Duodenal mucosa (tissue), 2 donors: Measurements from ENCODE around the gene GALNT18.

Source experiments
- H3K27ac ChIP-seq: one replicate; pipeline ENCODE4 v1.7.0; 2013; ENCODE audit warnings: low read depth, low read length
- H3K27me3 ChIP-seq, 2 donors: one replicate each; pipeline ENCODE4 v1.7.0; 2013; ENCODE audit warnings: low read length in 2 of 2, control low read depth in 1 of 2; ENCODE audit not compliant: insufficient read depth in 2 of 2, control insufficient read depth in 1 of 2
- H3K36me3 ChIP-seq, 2 donors: one replicate each; pipeline ENCODE4 v1.7.0; 2013; ENCODE audit warnings: low read length in 2 of 2, control low read depth in 1 of 2; ENCODE audit not compliant: insufficient read depth in 2 of 2, control insufficient read depth in 1 of 2
- H3K4me1 ChIP-seq, 2 donors: one replicate each; pipeline ENCODE4 v1.7.0; 2013; ENCODE audit warnings: low read length in 2 of 2, control low read depth in 1 of 2; ENCODE audit not compliant: insufficient read depth in 2 of 2, control insufficient read depth in 1 of 2
- H3K4me3 ChIP-seq, 2 donors: one replicate each; pipeline ENCODE4 v1.7.0; 2013; ENCODE audit warnings: low read length in 2 of 2, low read depth in 1 of 2
- H3K9ac ChIP-seq, 2 donors: one replicate each; pipeline ENCODE4 v1.7.0; 2013; ENCODE audit warnings: low read length in 2 of 2, low read depth in 1 of 2
- H3K9me3 ChIP-seq, 2 donors: one replicate each; pipeline ENCODE4 v1.7.0; 2013; ENCODE audit warnings: low read length in 2 of 2, control low read depth in 1 of 2; ENCODE audit not compliant: control insufficient read depth in 1 of 2

GALNT18 gene

DNA sequence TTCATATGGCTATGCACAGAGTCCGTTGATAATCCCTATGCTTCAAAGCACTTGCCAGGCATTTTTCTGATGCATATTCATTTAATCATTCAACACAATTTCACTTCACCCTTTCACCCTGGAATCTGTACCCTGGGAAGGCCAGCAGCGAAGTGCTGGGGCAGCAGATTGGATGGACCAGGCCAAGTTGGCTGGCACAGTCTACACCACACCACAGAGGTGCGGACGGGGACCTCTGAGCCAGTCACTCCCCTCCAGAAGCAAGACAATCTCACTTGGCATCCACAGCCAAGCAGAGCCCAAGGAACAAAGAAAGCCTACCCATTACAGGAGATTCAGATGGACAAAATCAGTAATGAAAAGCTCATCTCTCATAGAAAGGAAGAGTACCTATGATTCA, 130.2 kb downstream of the GALNT18 start:
- Histone ChIP-seq H3K27me3 (no peaks in the 10 kb centered on the region), H3K4me1 (peaks cover 3 to 6% of the 10 kb centered on the region in 2 donors), H3K27ac (no peak overlapping the region), H3K4me3 (no peak overlapping the region), H3K36me3 (no peaks in the 10 kb centered on the region), H3K9me3 (no peaks in the 10 kb centered on the region), H3K9ac (no peak overlapping the region)

DNA sequence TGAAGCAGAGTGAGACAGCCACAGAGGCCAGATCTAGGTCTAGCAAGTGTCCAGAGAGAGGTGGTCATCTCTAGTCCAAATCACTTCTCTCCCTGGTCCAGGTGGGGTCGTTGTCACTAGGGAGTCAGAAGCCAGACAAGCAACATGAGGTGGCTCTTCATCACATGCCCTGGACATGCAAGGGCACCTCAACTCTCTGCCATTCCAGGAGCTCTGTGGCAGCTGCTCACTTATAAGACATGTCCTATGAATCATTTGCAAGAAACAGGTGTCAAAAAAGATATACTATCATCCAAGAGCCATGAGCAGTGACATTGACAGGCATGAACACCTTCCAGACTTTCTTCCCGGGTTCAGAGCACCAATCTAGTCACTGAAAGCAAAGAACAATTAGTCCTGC, 130.8 kb downstream of the GALNT18 start:
- H3K36me3 ChIP-seq: no peaks in the 10 kb centered on the region
- H3K9me3 ChIP-seq: no peaks in the 10 kb centered on the region
- peaks cover 9 to 12% of the 10 kb centered on the region in 2 donors for H3K4me1 ChIP-seq
- no peak overlapping the region for H3K4me3 ChIP-seq
- no peak overlapping the region for H3K27ac ChIP-seq
- no peaks in the 10 kb centered on the region for H3K27me3 ChIP-seq
- H3K9ac ChIP-seq: no peak overlapping the region

DNA sequence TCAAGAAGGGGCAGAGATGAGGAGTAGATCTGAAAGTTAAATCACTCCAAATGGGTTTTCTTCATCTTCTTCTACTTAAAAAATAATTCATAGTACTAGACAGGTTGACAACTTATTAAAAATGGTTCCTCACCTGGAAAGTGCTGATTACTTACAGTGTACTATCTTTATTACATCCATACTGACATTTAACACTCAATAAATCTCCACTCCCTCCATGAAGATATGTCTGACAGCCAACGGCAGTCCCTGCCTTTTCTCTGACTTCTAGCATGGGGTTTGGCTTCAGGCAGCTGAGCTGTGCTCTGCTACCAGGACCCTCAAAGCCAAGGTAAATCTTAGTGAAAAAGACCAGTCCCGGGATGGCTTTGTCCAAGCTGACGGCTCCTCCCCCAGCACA, 135.4 kb downstream of the GALNT18 start:
- no peak overlapping the region for H3K27ac ChIP-seq
- H3K4me1 ChIP-seq: peaks cover 14 to 15% of the 10 kb centered on the region in 2 donors
- H3K4me3 ChIP-seq: no peak overlapping the region
- H3K9me3 ChIP-seq: no peaks in the 10 kb centered on the region
- H3K27me3 ChIP-seq: no peaks in the 10 kb centered on the region
- H3K9ac ChIP-seq: no peak overlapping the region
- H3K36me3 ChIP-seq: no peaks in the 10 kb centered on the region

DNA sequence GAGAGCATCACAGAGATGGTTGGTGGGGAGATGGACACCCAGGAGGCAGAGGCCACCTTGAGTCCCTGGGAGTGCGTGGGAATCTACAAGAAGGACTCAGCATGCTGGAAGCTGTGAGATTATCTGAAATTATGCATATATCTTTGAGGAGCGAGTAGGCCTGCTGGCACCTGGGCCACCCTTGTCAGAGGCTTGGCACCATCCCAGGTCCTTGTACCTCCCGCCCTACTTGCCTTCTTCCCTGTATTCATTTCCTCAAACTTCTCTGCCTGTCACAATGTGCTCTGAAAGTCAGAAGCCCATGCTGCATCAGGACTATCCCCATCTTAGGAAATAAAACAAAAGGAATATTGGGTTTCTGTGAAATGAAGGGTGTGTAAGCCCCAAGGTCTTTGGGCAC, 135.8 kb downstream of the GALNT18 start:
- Histone ChIP-seq H3K36me3 (no peaks in the 10 kb centered on the region), H3K27ac (no peak overlapping the region), H3K27me3 (peaks cover 0 to under 1% of the 10 kb centered on the region in 2 donors), H3K9ac (no peak overlapping the region), H3K4me1 (peaks cover 14 to 15% of the 10 kb centered on the region in 2 donors), H3K4me3 (no peak overlapping the region), H3K9me3 (no peaks in the 10 kb centered on the region)

DNA sequence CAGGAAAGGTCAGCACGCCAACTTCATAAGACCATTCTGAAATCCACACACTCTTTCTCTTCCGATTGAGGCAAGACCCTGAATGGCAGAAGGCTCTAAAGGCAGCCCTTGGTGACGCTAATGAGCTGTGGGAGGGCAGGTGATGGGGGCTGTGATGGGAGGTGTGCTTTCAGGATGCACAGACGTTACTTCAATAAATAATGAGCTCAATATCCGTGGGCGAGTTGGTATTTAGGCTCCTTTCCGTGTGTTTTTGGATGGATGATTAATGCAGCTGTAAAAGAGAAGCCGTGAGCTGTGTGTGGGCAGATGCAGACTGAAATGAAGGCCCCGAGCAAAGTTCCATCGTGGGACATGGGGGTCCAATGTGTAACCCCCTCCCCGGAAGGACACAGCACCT, 138.2 kb downstream of the GALNT18 start:
- H3K27ac ChIP-seq: no peak overlapping the region
- no peak overlapping the region for H3K9ac ChIP-seq
- H3K4me1 ChIP-seq: peaks cover 14 to 15% of the 10 kb centered on the region in 2 donors
- peaks cover 3 to 13% of the 10 kb centered on the region in 2 donors for H3K27me3 ChIP-seq
- no peaks in the 10 kb centered on the region for H3K36me3 ChIP-seq
- no peak overlapping the region for H3K4me3 ChIP-seq
- H3K9me3 ChIP-seq: no peaks in the 10 kb centered on the region

DNA sequence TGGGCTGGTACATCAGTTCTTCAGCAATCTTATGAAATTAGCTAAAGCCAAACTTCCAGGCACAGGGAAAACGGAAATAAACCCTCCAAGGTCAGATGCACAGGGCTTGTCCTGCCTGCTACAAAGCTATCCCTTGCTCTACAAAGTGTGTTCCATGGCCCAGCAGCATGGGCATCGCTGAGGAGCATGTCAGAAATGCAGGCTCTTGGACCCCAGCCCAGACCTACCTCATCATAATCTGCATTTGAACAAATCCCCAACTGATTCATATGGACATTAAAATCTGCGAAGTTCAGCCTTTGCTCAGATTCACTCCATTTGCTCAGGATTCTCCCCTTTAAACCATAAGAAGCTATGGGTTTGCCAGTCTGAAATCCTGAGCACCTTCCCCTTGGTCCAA, 139.1 kb downstream of the GALNT18 start:
- H3K36me3 ChIP-seq: no peaks in the 10 kb centered on the region
- no peak overlapping the region for H3K4me3 ChIP-seq
- H3K4me1 ChIP-seq: peaks cover 13 to 15% of the 10 kb centered on the region in 2 donors
- H3K27ac ChIP-seq: no peak overlapping the region
- H3K27me3 ChIP-seq: peaks cover 3 to 13% of the 10 kb centered on the region in 2 donors
- no peaks in the 10 kb centered on the region for H3K9me3 ChIP-seq
- no peak overlapping the region for H3K9ac ChIP-seq

DNA sequence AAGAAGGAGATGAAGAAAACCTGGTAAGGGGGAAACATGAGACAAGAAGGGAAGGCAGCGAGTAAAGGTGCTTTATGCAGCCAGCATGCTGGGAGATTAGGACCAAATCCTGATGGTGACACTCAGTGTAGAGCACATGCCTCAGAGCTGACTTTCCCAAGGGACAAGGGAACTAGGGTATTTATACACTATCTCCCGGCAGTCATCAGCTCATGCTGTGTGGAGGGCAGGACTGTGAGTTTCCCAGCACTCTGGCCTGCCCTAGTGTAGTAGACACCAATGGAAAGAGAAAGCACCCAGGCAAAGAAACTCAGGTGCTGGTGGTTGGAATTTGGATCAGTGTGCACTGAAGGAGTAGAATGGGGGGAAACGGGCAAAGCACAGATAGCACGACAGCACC, 140.4 kb downstream of the GALNT18 start:
- Histone ChIP-seq H3K27me3 (peaks cover 3 to 13% of the 10 kb centered on the region in 2 donors), H3K27ac (no peak overlapping the region), H3K4me3 (no peak overlapping the region), H3K9ac (no peak overlapping the region), H3K36me3 (no peaks in the 10 kb centered on the region), H3K4me1 (peaks cover 6 to 9% of the 10 kb centered on the region in 2 donors), H3K9me3 (no peaks in the 10 kb centered on the region)

DNA sequence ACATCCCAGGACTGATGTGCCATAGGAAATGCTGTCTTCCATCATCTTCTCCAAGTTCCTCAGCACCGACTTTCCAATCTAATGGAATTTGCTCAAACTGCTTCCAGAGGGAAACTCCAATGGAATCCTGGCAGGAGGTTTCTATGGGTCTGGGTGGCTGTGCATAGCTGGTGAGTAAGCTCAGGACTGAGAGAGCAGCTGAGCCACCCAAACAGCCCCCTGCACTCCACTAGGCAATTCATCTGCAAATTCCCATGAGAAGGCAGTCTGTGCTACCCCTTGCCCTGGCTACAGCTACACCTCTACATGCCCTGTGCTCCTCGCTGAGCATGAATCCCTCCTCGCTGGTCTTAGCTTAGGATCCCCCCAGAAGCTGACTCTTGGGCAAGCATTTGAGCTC, 140.8 kb downstream of the GALNT18 start:
- no peaks in the 10 kb centered on the region for H3K36me3 ChIP-seq
- peaks cover 3 to 13% of the 10 kb centered on the region in 2 donors for H3K27me3 ChIP-seq
- no peak overlapping the region for H3K4me3 ChIP-seq
- no peak overlapping the region for H3K9ac ChIP-seq
- peaks cover 2 to 5% of the 10 kb centered on the region in 2 donors for H3K4me1 ChIP-seq
- no peaks in the 10 kb centered on the region for H3K9me3 ChIP-seq
- no peak overlapping the region for H3K27ac ChIP-seq

DNA sequence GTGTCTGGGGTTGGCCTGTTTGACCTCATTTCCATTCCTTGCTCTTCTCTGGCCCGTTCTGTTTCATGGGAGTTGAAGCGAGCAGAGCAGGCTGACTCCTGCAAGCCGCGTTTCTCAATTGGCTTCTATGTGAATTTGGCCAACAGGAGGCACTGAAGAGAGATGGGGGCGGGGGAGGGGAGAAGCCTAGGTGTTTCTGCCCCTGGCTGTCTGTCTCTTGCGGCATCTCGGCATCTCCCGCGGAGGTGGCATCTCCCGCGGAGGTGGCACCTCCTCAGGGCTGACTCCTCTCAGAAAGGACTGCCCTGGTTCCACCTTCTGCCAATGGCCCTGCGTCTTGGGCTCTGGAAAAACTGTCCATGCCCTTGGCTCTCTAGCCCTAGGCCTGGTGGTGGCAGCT, 143.1 kb downstream of the GALNT18 start:
- H3K4me1 ChIP-seq: no peaks in the 10 kb centered on the region
- H3K27ac ChIP-seq: no peak overlapping the region
- H3K36me3 ChIP-seq: no peaks in the 10 kb centered on the region

DNA sequence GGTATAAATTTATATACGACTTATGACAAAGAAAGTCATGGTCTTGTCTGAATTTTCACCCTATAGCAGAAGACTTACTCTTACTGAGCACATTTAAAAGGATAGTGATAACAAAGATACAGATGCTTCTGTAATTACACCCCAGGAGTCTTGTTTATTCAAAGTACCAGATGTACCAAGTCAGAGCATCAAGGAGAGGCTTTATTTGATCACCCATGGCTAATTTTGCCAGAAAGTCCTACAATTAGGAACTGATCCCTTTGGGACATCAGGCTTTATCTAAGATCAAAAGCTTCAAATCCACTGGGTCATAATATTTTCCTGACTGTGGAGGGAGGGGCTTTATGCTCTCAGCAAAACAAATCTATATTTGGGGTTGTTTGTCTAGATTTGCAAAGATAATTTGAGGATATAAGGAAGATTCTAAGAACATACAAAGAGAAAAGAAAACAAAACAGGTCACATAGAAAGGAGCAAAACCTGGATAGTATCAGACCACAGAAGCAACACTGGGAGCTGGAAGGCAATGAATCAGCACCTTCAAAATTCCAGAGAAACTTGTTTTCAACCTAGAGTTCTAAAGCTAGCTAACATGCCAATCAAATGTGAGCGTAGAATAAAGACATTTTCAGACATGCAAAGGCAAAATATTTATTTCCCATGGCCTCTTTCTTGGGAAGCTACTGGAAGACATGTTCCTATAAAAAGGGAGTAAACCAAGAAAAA, 143.9 kb downstream of the GALNT18 start:
- H3K4me3 ChIP-seq: no peak overlapping the region
- H3K27me3 ChIP-seq: peaks cover 3 to 19% of the 10 kb centered on the region in 2 donors
- no peaks in the 10 kb centered on the region for H3K36me3 ChIP-seq
- no peak overlapping the region for H3K27ac ChIP-seq
- no peak overlapping the region for H3K9ac ChIP-seq
- no peaks in the 10 kb centered on the region for H3K9me3 ChIP-seq
- no peaks in the 10 kb centered on the region for H3K4me1 ChIP-seq

More for the DNA sequence above, 143.1 kb downstream of the GALNT18 start:
- Histone ChIP-seq H3K9me3 (no peaks in the 10 kb centered on the region), H3K4me3 (no peak overlapping the region), H3K9ac (no peak overlapping the region), H3K27me3 (peaks cover 3 to 19% of the 10 kb centered on the region in 2 donors)
